ENCODE measurements around the gene TBC1D2.
"Not testable (repeated sequence)": the region's sequence is repeated elsewhere in the genome, so short reads cannot be mapped to it uniquely, and the experiment has no call there.

TBC1D2 gene

GRCh38 chr9:98191181-98191608, 64.3 kb downstream of the TBC1D2 start:
- DNase-seq (ENCODE audit: low spot score): no peak

DNA sequence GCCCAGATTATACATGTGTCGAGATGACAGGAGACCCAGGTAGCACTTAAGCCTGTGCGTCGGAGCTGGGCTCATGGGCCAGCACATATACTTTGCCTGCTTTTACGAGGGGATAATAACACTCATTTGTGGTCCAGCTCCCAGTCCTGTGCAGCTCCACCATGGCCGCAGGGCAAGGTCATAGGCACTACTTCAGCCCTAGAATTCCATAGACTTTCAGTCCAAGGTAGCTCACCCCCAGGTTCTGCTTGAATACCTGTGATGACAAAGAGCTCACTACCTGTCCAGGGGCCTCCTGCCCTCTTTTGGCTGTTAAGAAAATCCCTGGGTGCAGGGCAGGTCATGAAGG, 64.7 kb downstream of the TBC1D2 start:
- no peak for DNase-seq (ENCODE audit: low spot score)

DNA sequence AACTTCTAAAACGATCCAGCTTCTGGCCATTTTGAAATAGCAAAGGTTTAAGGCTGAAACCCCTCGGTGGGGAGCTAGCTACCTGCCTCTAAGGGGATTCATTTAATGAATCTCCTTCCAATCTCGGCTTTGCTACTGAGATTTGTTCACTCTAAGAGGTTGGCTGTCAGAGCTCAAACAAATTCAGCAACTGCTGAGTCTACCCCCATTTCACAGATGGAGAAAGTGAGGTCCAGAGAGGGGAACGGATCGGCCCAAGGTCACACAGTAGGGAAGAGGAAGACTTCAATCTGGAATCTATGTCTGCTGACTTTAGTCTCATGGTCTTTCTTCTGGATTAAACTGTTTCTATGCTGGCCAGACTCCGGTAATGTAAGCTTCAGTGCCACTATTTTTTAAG, 66.0 kb downstream of the TBC1D2 start:
- DNase-seq (ENCODE audit: low spot score): no peak

DNA sequence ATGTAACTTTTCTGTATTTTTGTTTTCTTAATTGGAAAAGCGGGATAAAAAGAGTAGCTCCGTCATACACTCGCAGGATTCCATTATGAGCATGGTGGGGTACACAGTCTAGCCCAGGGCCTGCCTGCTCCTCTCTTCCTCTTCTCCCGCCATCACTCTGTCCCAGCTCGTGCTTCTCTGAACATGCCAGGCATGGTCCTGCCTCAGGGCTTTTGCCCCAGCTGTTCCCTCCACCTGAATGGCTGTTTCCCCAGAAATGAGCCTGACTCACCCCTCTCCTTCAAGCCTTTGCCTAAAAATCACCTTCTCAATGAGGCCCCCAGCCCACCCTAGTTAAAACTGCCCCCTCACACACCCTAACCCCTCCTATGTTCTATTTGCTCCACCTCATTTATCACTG, 67.5 kb downstream of the TBC1D2 start:
- no peak for DNase-seq (ENCODE audit: low spot score)

GRCh38 chr9:98186236-98186635, 69.2 kb downstream of the TBC1D2 start:
- no peak for DNase-seq (ENCODE audit: low spot score)

DNA sequence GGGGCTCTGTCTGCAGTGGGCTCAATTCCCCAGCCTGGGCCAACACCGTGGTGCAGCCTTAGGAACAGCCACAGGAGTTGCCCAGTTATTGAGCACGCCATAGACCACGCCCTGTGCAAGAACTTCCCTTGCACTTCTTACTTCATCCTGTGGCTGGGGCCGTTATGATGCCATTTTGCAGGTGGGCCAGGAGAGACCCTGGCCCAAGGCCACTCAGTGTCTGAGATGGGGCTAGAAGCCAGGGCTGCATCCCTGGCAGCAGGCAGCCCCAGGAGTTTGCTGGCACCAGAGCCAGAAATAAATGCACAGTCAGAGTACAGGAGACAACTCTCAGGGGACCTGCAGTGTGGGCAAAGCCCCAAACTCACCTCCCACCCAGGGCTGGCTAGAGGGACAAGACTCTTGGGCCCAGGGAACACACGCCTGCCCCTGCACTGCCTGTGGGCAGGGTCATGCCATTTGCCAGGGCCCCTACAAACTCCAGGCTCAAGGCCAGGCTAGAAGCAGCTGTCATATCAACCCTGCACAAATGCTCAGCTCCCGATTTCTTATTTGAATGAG, 69.8 kb downstream of the TBC1D2 start:
- DNase-seq (ENCODE audit: low spot score): peak; percentile 18

GRCh38 chr9:98185021-98185567, 70.4 kb downstream of the TBC1D2 start:
- no peak for DNase-seq (ENCODE audit: low spot score)

GRCh38 chr9:98184326-98184725, 71.1 kb downstream of the TBC1D2 start:
- no peak for DNase-seq (ENCODE audit: low spot score)

GRCh38 chr9:98182889-98183599, 72.4 kb downstream of the TBC1D2 start:
- DNase-seq (ENCODE audit: low spot score): no peak

DNA sequence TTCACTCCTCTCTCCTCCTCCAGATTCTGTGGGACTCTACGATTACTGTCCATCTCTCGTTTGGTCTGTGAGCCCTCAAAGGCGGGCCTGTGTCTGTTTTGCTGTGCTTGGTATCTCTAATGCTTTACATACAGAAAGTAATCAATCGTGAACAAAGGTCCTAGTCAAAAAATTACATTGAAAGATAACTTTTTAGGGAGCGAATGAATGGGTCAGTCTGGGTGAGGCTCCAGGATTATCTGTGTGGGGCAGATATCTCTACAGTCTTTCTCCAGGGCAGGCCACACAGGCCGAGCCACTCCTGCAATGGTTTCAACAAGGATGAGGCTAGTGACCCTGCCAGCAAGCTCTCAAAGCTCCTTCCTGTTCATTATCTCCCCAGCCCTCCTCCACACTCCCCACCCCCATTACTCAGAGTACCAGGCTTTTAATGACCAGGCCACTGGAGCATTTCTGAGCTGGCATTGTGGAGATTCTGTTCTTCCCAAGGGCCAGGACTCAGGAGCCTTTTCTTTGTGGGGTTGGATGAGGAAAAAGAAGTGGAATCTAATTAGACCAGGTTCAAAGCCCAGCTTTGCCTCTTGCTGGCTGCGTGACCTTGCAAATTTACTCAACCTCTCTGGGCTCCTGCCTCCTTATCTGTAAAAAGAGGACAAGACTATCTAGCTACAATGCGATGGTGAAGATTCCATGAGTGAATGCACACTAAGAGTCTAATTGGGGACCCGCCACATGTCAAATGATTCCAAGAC, 73.2 kb downstream of the TBC1D2 start:
- DNase-seq (ENCODE audit: low spot score): peak; percentile 40

DNA sequence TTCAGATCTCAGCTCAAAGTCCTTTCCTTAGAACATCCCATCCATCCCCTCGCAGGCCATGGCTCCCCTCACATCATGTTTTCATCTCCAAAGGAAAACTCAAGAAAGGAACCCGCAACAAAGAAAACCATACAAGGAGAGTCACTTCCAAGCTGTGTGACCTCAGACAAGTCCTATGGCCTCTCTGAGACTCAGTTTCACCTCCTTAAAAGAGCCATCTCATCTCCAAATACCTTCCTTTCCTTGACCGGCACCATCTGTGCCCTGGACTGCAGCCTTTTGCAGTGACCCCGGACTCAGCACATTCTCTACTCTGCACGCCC, 73.7 kb downstream of the TBC1D2 start:
- no peak for DNase-seq (ENCODE audit: low spot score)

GRCh38 chr9:98180996-98181395, 74.5 kb downstream of the TBC1D2 start:
- DNase-seq (ENCODE audit: low spot score): no peak

- no peak for DNase-seq (ENCODE audit: low spot score)
These were observed 76.3 kb downstream of the TBC1D2 start for GRCh38 chr9:98178874-98179850.

DNA sequence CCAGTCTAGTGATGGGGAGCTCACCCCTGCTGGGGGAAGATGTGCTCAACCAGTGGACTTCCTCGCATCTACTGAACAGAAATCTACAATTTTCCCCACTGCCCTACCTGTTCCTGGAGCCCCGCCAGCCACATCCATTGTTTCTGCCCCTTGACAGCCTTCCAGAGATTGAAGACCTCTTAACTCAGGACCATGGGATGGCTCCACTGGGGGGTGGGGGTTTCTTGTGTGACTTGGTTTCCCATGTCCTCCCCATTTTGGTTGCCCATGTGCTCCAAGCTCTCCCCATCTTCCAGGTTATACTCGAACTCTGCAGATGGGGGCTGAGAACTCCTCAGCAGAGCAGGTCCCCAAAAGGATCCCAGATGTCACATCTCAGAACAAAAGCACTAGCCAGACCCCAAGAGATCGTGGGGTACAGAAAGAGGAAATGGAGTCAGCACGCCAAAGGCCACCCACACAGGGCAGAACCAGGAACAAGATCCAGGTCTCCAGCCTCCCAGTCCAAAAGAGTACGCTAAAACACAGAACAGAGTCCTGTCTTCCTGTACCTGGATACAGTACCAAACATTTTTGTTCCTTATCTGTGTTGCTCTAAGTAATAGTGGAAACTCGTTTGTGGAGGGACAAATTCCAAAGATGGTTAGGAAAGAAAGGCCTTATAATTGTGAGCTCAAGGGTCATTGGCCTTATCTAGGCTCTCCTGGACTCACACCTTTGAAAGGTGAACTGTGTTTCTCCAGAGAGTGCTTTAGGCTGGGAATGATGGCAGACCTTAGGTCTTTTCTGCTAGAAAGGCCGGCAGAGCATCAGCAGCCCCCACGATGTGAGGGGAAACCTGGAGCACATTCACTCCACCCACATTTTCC, 78.8 kb downstream of the TBC1D2 start:
- no peak for DNase-seq (ENCODE audit: low spot score)

GRCh38 chr9:98175762-98176161, 79.7 kb downstream of the TBC1D2 start:
- no peak for DNase-seq (ENCODE audit: low spot score)

GRCh38 chr9:98175028-98175569, 80.3 kb downstream of the TBC1D2 start:
- no peak for DNase-seq (ENCODE audit: low spot score)

GRCh38 chr9:98174502-98174918, 80.9 kb downstream of the TBC1D2 start:
- DNase-seq (ENCODE audit: low spot score): not testable (repeated sequence)

- no peak for DNase-seq (ENCODE audit: low spot score)
These were observed 82.3 kb downstream of the TBC1D2 start for GRCh38 chr9:98173181-98173580.

DNA sequence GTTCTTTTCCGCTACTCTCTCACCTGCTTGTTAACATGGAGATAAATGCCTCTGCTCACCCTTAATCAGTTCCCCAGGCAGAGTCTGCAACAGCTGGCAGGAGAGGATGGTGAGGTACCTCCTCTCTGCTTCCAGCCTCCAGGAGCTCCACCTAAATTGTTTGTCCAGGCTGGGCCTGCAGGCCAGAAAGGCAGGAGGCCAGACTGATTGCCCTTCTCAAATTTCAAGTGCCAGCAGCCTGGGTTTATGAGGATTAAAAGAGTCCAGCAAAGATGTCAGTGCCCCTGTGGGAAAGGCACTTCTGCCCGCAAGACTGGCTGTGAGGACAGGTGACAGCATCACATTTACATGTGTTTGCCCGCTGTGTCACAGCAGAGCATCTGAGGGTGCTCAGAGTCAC, 82.8 kb downstream of the TBC1D2 start:
- DNase-seq (ENCODE audit: low spot score): no peak

- DNase-seq (ENCODE audit: low spot score): no peak
These were observed 84.1 kb downstream of the TBC1D2 start for GRCh38 chr9:98171176-98171925.

Data from hematopoietic multipotent progenitor cell treated with erythropoietin and hydrocortisone succinate and interleukin-3 and kit ligand, for 15 days (in vitro differentiated cells).